Activated CD4-positive, alpha-beta T cell treated with anti-CD3 and anti-CD28 coated beads, Interleukin-2, amount 10 ng/mL, durations not matched to agents 7 days and 5 days (primary cell): ENCODE results near the gene HSD11B2. TPM values are rescaled to one million over a fixed set of nuclear protein-coding genes. Genes with fewer than 3 reads are reported as not detected.

ENCODE experiments used
- CTCF ChIA-PET: fragments of 350-600 bp; sonication (Branson Sonifier 250); formaldehyde crosslinking; loops from one replicate; lab custom pipeline; 2021; ENCODE audit warnings: antibody characterized with exemption; lab: Charles Lee
- POLR2A ChIA-PET: fragments of 350-600 bp; sonication (Branson Sonifier 250); formaldehyde crosslinking; loops from one replicate; lab custom pipeline; 2021; ENCODE audit warnings: antibody characterized with exemption; lab: Charles Lee
- DNase-seq: peaks from one replicate; pipeline ENCODE4 v3.0.0-alpha.2; 2020
- H3K27ac Mint-ChIP-seq: one replicate; pipeline ENCODE4 v1.8.0; 2021; ENCODE audit warnings: mild to moderate bottlenecking, moderate library complexity, mixed read lengths
- H3K27me3 Mint-ChIP-seq: one replicate; pipeline ENCODE4 v1.8.0; 2021; ENCODE audit warnings: mixed read lengths
- H3K36me3 Mint-ChIP-seq: one replicate; pipeline ENCODE4 v1.8.0; 2021; ENCODE audit warnings: low read depth, mixed read lengths
- H3K4me1 Mint-ChIP-seq: one replicate; pipeline ENCODE4 v1.8.0; 2021; ENCODE audit warnings: mixed read lengths
- H3K4me3 Mint-ChIP-seq: one replicate; pipeline ENCODE4 v1.8.0; 2021; ENCODE audit warnings: mild to moderate bottlenecking, moderate library complexity, mixed read lengths
- H3K9me3 Mint-ChIP-seq: one replicate; pipeline ENCODE4 v1.8.0; 2021; ENCODE audit warnings: mixed read lengths
- total RNA-seq, 2 experiments: library from RNA; stranded (reverse); gene quantifications; one replicate each; pipeline ENCODE4 v1.2.3, GENCODE V29; 2021

The HSD11B2 gene
- total RNA-seq, 2 experiments from 2014 or later: not detected

DNA sequence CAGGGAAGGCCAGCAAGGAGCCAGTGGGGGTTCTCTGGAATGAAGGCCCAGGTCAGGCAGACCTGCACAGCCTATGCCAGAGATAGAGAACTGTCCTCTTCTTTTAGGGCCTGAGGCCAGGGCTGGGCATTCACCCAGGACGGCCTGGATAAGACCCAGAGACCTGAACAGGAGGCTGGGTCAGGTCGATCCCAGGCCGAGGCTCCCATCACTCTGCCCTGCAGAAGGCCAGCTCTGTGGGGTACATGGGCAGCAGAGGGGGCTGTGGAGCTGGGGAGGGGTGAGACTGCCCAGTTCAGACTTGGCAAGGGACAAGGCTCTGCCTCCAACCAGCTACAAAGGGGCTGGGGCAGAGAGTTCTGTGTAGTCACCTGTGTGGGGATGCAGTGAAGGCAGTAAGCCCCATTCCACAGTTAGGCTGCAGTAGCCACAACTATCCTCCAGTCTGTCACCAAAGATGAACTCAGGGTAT lies 14.6 kb downstream of the HSD11B2 start:
- ChIA-PET CTCF (interaction anchor here (0.6 to 6.1 kb wide), 9 partner anchors 10 to 371 kb away, joined by 3 to 29 read pairs (median 5); partner anchors contain the start of gene ATP6V0D1), POLR2A (no interaction called here)
- H3K27ac Mint-ChIP-seq: no peak overlapping the region
- peaks cover 6% of the 10 kb centered on the region for H3K4me1 Mint-ChIP-seq
- H3K9me3 Mint-ChIP-seq: no peaks in the 10 kb centered on the region
- H3K4me3 Mint-ChIP-seq: no peak overlapping the region
- DNase-seq: no peak
- H3K27me3 Mint-ChIP-seq: no peaks in the 10 kb centered on the region
- peaks cover 3% of the 10 kb centered on the region for H3K36me3 Mint-ChIP-seq

DNA sequence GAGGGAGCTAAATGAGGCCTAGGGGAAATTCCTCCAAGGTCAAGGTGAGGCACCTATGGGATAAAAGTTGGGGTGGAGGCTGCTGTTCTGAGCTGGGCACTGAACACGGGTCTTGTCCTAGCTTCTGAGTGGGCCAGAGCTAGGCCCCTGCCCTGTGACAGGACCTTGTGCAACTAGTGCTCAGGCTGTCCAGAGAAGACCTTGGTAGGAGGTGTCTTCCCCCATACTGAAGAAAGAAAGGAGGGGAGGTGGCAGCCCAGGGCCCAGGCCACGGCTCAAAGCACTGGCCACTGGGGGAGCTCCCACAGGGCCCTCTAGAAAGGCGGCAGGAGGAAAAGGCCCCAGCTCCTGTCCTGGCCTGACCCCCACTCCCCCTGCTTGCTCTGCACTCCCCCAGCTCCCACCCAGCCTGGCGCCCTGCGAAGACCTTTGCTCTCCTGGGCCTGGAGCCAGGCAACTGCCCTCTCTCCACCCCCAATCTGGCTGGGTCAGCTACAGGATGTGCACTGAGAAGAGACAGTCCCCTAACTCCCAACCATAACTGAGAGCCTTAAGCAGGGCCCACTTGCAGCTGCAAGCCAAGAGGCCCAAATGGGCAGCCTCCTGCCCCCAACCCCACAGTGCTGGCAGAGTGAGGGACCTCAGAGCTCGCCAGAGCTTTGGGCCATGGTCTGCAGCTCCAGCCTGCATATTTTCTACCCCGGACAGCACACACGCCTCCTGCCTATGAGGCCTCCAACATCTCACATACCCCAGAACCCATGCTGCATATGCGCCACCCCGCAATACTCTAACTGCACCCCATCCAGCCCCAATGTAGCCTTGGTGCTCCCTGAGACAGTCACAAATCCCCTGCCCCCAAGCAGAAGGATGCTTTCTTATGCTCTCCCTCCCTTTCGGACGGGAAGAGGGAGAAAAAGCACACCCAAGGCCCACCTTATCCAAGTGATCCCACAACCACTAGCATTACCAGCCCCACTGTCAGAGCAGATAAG lies 15.3 kb downstream of the HSD11B2 start:
- DNase-seq: no peak
- Mint-ChIP-seq H3K27me3 (no peaks in the 10 kb centered on the region), H3K4me1 (peaks cover 6% of the 10 kb centered on the region), H3K36me3 (peaks cover 3% of the 10 kb centered on the region), H3K9me3 (no peaks in the 10 kb centered on the region), H3K4me3 (no peak overlapping the region), H3K27ac (no peak overlapping the region)
- CTCF ChIA-PET: interaction anchor here (0.6 to 2.9 kb wide), 10 partner anchors 9 to 370 kb away, joined by 3 to 22 read pairs (median 5); partner anchors contain the start of gene ATP6V0D1
- POLR2A ChIA-PET: no interaction called here

DNA sequence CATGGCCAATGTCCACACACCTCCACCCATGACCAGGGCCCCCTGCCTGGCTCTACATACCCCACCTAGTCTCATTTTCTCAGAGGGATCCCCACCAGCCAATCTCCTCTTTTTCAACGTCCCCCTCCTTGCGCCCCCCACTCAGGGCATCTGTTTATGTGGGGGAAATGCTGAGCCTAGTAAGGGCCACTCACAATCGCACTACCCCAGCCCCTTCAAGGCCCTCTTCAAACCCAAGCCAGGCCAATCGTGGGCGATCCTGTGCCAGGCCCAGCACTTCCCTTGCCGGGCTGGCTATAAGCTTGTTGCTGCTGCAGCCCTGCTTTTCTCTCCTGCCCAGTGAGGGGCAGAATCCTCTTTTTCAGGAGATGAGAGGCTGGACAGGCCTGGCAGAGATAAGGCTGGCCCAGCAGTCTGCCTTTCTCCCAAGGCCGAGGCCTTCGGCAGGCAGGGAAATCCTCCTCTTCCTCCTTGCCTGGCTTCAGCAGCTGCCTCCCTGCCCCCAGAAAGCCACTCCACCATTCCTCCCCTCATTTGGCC lies 16.1 kb downstream of the HSD11B2 start:
- H3K27me3 Mint-ChIP-seq: no peaks in the 10 kb centered on the region
- ChIA-PET CTCF (interaction anchor here (0.6 to 2.9 kb wide), 12 partner anchors 8 to 298 kb away, joined by 3 to 22 read pairs (median 5); partner anchors contain the start of genes ATP6V0D1, CARMIL2 and ZDHHC1), POLR2A (no interaction called here)
- H3K36me3 Mint-ChIP-seq: peaks cover 3% of the 10 kb centered on the region
- peaks cover 6% of the 10 kb centered on the region for H3K4me1 Mint-ChIP-seq
- no peak overlapping the region for H3K4me3 Mint-ChIP-seq
- no peak for DNase-seq
- H3K27ac Mint-ChIP-seq: no peak overlapping the region
- no peaks in the 10 kb centered on the region for H3K9me3 Mint-ChIP-seq

DNA sequence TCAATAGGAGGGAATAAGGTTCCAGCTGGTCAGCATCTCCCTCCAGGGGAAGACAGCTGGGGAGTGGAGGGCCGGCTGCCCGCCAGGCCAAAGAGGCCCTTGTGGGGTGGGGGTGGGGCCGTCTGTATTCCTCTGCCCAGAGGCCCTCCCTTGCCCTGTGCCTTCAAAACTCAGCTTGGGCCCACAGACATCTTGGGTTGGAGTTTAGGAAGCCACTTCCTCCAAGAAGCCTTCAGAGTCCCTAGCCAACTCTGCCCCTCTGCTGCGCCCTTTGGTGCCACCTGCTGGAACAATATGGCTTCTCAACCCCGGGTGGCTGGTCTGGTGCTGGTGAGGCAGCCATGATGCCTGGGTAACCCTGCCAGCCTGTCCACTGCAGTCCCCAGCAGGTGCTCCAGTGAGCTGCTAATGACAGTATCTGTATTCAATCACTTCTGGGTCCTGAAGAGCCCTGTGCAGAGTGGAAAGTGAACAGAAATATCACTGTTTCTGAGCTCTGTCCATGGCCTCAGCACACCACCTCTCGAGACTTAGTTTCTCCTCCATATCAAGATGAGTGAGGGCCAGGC lies 16.7 kb downstream of the HSD11B2 start:
- Mint-ChIP-seq H3K27me3 (no peaks in the 10 kb centered on the region), H3K27ac (no peak overlapping the region), H3K4me1 (peaks cover 6% of the 10 kb centered on the region), H3K4me3 (no peak overlapping the region), H3K9me3 (no peaks in the 10 kb centered on the region), H3K36me3 (peaks cover 3% of the 10 kb centered on the region)
- POLR2A ChIA-PET: no interaction called here
- DNase-seq: peak; percentile 80
- CTCF ChIA-PET: interaction anchor here (0.6 to 2.9 kb wide), 16 partner anchors 8 to 299 kb away, joined by 3 to 22 read pairs (median 4); partner anchors contain the start of genes ATP6V0D1, CARMIL2 and ZDHHC1

DNA sequence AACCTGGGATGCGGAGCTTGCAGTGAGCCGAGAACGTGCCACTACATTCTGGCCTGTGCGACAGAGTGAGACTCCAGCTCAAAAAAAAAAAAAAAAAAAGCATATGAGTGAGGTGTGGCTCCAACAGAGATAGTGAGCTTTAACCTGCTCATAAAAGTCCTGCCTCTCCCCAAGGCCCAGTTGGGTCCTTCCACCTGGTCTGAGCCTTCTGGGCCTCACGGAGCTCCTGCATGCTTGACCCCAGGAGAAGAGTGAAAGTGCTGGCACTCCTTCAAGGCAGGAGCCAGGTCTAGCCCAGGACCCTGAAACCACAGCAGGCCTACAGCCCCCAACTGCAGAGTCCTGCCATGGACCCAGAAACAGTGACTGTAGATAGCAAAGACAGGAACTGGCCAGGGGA lies 17.7 kb downstream of the HSD11B2 start:
- CTCF ChIA-PET: interaction anchor here (0.6 to 2.5 kb wide), 6 partner anchors 8 to 185 kb away, joined by 3 to 22 read pairs (median 7); no protein-coding TSS in a partner anchor
- Mint-ChIP-seq H3K4me1 (peaks cover 6% of the 10 kb centered on the region), H3K27ac (no peak overlapping the region), H3K36me3 (peaks cover 3% of the 10 kb centered on the region), H3K27me3 (no peaks in the 10 kb centered on the region), H3K9me3 (no peaks in the 10 kb centered on the region), H3K4me3 (no peak overlapping the region)
- POLR2A ChIA-PET: no interaction called here
- no peak for DNase-seq

DNA sequence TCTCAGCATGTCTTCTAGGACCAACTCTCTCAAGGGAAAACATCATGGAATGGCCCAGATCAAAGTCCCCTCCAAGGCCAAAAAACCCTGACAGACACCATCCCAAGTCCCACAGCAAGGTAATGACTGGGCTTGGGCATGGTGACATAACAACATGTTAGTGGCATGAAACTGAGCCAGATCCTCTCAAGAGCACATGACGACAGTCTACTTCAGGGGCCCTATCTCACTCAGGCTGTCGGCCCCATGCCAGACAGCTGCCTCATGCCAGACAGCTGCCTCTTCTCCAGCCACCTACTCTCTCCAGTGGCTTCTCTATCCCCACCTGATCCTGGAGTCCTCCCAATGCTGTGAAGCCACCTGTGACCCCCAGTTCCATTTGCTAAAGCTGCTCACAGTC lies 18.4 kb downstream of the HSD11B2 start:
- H3K36me3 Mint-ChIP-seq: peaks cover 3% of the 10 kb centered on the region
- H3K4me3 Mint-ChIP-seq: no peak overlapping the region
- no peaks in the 10 kb centered on the region for H3K27me3 Mint-ChIP-seq
- ChIA-PET POLR2A (no interaction called here), CTCF (interaction anchor here (1.6 to 2.5 kb wide), 3 partner anchors 10 to 21 kb away, joined by 8 to 13 read pairs (median 9); no protein-coding TSS in a partner anchor)
- H3K4me1 Mint-ChIP-seq: peaks cover 9% of the 10 kb centered on the region
- no peak for DNase-seq
- no peak overlapping the region for H3K27ac Mint-ChIP-seq
- no peaks in the 10 kb centered on the region for H3K9me3 Mint-ChIP-seq

DNA sequence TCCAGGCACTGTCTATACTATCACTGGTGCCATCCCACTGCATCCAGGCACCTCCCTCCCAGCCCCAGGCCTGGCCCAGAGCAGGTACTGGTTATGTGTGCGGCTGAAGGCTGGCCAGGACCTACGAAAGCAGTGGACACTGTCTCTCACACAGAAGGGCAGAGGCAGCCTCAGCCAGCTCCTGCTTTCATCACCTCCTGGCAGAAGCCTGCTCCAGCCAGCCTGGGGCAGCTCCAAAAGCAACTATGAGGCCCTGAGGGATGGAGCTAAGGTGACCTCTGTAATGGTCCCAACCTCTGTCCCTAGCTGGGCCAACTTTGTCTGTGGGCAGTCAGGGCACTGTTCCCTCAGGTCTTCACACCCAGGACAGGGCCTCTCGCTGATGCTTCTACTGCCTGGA lies 18.8 kb downstream of the HSD11B2 start:
- no peak overlapping the region for H3K4me3 Mint-ChIP-seq
- H3K9me3 Mint-ChIP-seq: no peaks in the 10 kb centered on the region
- peaks cover 3% of the 10 kb centered on the region for H3K36me3 Mint-ChIP-seq
- H3K27ac Mint-ChIP-seq: no peak overlapping the region
- DNase-seq: no peak
- H3K4me1 Mint-ChIP-seq: peaks cover 9% of the 10 kb centered on the region
- CTCF ChIA-PET: interaction anchor here (0.7 to 2.4 kb wide), 5 partner anchors 14 to 464 kb away, joined by 3 to 9 read pairs (median 8); partner anchors contain the start of gene ATP6V0D1
- POLR2A ChIA-PET: no interaction called here
- H3K27me3 Mint-ChIP-seq: no peaks in the 10 kb centered on the region

DNA sequence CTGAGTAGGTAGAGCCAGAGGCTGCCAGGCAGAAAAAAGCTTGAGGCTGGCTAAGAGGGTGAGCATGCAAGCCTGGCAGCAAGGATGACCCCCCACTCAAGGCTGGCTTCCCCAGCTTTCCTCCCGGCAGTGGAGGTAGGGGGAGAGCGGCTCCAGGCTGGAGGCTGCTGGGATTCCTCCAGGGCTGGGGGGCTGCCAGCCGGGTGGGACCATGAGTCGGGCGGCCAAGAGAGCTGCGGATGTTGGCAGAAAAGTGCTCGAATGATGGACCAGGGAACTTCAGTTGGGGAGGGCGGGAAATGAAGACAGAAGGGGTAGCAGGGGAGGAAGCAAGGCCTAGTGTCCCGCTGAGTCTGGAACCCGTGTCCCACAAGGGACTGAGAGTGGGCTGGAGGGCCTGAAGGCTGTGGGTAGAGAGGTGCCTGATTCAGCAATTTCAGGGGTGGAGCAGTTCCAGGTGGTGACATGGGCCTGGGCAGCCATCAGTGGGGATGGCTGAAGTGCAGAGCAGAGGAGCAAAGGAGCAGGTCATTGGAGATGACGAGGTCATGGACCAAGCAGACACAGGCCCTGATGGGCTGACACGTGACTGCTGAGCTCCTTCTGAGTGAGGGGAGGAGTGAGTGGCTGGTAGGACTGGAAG lies 20.3 kb downstream of the HSD11B2 start:
- Mint-ChIP-seq H3K4me1 (peaks cover 15% of the 10 kb centered on the region), H3K4me3 (no peak overlapping the region), H3K36me3 (peaks cover 3% of the 10 kb centered on the region), H3K27ac (no peak overlapping the region), H3K27me3 (no peaks in the 10 kb centered on the region), H3K9me3 (no peaks in the 10 kb centered on the region)
- POLR2A ChIA-PET: no interaction called here
- CTCF ChIA-PET: interaction anchor here (0.5 to 2.4 kb wide), 8 partner anchors 13 to 909 kb away, joined by 3 to 8 read pairs (median 4); partner anchors contain the start of gene ATP6V0D1
- no peak for DNase-seq

DNA sequence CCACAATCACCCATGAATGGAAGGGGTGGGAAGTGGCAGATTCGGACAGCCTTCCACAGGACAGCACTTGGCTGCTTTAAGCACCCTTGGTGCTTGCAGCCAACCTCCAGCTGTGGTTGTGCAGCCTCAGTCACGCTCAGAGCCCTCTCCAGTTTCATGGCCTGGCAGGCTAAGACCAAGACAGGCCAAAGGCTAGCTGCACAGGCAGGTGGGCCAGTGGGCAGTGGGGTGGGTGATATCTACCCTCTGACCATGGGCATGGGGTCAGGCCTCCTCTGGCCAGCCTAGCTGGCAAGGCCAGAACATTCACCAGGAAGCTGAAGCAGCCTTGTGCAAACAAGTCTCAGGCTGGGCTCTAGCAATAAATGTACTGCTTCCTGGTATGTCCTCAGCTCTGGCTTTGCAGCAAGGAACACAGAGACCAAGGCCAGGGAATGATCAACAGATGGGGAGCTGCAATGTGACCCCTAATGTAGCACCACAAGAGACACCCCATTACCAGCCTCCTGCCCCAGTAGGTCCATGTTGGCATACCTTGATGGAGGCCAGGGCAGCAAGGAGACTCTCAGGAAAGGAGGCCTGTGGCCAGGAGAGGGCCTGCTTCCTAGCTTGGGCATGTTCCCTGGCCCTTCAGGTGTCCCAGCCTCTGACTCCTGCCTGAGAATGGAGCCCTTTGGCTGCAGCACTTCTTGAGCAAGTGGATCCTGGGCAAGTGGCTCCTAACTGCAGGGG lies 20.9 kb downstream of the HSD11B2 start:
- CTCF ChIA-PET: interaction anchor here (0.5 to 2.4 kb wide), 9 partner anchors 9 to 909 kb away, joined by 3 to 8 read pairs (median 4); partner anchors contain the start of gene ATP6V0D1
- no peak overlapping the region for H3K4me3 Mint-ChIP-seq
- peaks cover 20% of the 10 kb centered on the region for H3K4me1 Mint-ChIP-seq
- H3K9me3 Mint-ChIP-seq: no peaks in the 10 kb centered on the region
- POLR2A ChIA-PET: no interaction called here
- DNase-seq: no peak
- no peaks in the 10 kb centered on the region for H3K27me3 Mint-ChIP-seq
- H3K27ac Mint-ChIP-seq: no peak overlapping the region
- H3K36me3 Mint-ChIP-seq: peaks cover 3% of the 10 kb centered on the region

DNA sequence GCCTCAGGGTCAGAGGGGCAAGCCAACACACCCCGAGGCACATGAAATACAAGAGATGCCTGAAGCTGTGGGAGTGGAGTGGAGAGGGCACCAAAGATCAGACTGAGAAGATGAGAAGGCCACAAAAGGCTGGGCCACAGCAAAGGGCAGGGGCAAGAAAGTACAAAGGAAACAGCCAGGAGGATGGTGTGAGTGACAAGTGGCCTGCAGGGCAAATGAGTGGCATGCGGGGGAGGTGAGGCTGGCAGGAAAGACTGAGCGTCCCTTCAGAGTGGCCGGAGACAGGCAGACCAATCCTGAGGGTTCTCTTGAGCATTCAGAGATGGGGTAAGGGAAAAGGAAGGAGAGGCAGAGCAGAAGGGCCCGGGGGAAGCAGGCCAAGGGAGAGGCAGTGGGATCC lies 23.2 kb downstream of the HSD11B2 start:
- H3K4me1 Mint-ChIP-seq: peaks cover 17% of the 10 kb centered on the region
- no peak overlapping the region for H3K27ac Mint-ChIP-seq
- no peaks in the 10 kb centered on the region for H3K27me3 Mint-ChIP-seq
- ChIA-PET POLR2A (no interaction called here), CTCF (interaction anchor here (0.9 kb wide), 1 partner anchor 27 kb away, joined by 3 read pairs; no protein-coding TSS in a partner anchor)
- no peaks in the 10 kb centered on the region for H3K9me3 Mint-ChIP-seq
- no peaks in the 10 kb centered on the region for H3K36me3 Mint-ChIP-seq
- H3K4me3 Mint-ChIP-seq: no peak overlapping the region
- DNase-seq: no peak

DNA sequence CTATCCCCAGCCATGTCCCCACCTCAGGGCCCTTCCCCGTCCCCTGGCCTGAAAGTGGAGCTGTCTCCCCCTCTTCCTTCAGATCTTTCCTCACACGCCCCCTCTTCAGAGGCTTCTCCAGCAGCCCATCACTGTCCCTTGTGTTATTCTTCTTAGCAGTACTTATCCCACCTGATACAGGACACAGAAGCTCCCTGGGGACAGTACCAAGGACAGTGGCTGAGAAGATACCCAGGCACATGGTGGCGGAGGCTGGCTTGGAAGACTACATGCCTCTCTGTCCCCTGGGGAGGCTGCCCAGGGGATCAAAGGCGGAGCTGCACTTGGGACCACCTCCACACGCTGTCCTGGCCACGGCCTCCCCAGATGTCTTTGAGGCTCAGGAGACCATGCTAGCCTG lies 23.9 kb downstream of the HSD11B2 start:
- Mint-ChIP-seq H3K4me1 (peaks cover 17% of the 10 kb centered on the region), H3K36me3 (no peaks in the 10 kb centered on the region), H3K27me3 (no peaks in the 10 kb centered on the region), H3K4me3 (no peak overlapping the region), H3K27ac (no peak overlapping the region), H3K9me3 (no peaks in the 10 kb centered on the region)
- CTCF ChIA-PET: interaction anchor here (1.0 to 1.4 kb wide), 2 partner anchors 9 to 195 kb away, joined by 4 to 5 read pairs; no protein-coding TSS in a partner anchor
- no peak for DNase-seq
- POLR2A ChIA-PET: no interaction called here
